ENCODE data around the gene MEGF10.
A peak's percentile ranks its signal among the peaks of the same experiment; 100 is the strongest.
"Not testable (repeated sequence)": the region's sequence is repeated elsewhere in the genome, so short reads cannot be mapped to it uniquely, and the experiment has no call there.

The MEGF10 gene

GRCh38 chr5:127307868-127308267 is 17.3 kb downstream of the MEGF10 start:
- no peak for TF ChIP-seq CTCF (IDR thresholded peaks at IDR 0.05; ENCODE audit: borderline replicate concordance, insufficient read depth, low read depth, low read length)
- no peak overlapping the region for H3K4me3 ChIP-seq (ENCODE audit: low read depth, low read length)

DNA sequence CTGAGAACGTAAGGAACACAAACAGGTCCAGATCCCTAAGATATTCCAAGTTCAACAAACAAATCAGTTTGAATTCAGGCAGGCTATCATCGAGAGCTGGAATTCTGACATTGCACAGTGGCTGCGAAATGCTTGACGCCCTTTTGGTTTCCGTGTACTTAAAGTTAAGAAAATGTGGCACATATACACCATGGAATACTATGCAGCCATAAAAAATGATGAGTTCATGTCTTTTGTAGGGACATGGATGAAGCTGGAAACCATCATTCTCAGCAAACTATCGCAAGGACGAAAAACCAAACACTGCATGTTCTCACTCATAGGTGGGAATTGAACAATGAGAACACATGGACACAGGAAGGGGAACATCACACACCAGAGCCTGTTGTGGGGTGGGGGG is 17.7 kb downstream of the MEGF10 start:
- H3K4me3 ChIP-seq (ENCODE audit: low read depth, low read length), result not testable (repeated sequence)

DNA sequence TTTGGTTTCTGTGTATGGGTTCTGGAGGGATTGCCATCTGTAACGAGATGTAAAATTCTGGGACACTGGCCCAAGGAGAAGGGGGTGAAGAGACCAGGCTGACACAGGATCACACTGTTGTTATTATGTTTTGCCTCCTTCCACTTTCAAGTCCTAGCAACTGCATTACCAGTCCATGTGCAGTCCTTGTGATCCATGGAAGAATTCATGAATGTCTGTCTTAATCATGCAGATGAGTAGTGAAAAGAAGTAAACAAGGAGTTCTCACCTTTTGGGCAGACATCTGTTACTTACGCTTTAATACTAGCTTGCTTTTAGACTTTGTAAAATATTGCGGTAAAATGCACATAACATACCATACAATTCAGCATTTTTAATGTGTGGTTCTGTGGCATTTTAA is 18.3 kb downstream of the MEGF10 start:
- TF ChIP-seq CTCF (IDR thresholded peaks at IDR 0.05; ENCODE audit: borderline replicate concordance, insufficient read depth, low read depth, low read length), result no peak
- H3K4me3 ChIP-seq (ENCODE audit: low read depth, low read length), result no peak overlapping the region

- TF ChIP-seq CTCF (IDR thresholded peaks at IDR 0.05; ENCODE audit: borderline replicate concordance, insufficient read depth, low read depth, low read length), result no peak
- H3K4me3 ChIP-seq (ENCODE audit: low read depth, low read length), result no peak overlapping the region
These were observed 20.8 kb downstream of the MEGF10 start for GRCh38 chr5:127311349-127311748.

DNA sequence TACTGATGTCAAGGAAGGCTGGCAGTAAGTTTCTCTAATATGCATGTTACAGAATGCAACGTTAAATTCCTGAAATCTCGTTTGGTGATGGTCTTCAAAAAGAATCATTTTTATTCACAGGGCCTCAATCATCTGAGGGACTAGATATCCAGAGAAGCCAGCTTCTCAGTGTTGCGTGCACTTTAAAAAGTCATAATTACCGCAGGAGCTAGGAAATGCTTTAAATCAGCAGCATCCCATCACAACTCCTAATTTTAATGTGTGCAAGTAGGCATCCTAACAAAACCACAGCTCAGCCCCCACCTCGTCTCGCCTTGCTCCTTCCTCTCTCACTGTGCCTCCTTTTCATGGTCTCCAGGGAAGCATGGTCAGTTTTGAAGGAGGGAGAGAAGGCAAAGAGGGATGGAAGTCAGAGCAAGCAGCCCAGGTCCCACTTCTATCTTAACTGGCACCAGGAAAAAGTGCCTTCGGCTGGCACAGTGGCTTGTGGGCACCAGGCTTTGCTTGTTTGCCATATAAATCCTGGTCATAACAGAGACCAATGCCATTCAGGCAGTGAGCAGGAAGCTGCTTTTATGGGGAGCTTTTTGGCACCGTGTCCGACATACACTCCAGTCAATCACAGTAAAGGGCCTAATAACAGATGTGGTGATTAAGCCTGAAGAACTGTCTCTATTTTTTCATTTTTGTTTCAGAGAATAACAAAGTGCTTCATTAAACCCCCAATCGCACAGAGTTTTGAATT is 21.4 kb downstream of the MEGF10 start:
- H3K4me3 ChIP-seq (ENCODE audit: low read depth, low read length), result no peak overlapping the region
- no peak for TF ChIP-seq CTCF (IDR thresholded peaks at IDR 0.05; ENCODE audit: borderline replicate concordance, insufficient read depth, low read depth, low read length)

DNA sequence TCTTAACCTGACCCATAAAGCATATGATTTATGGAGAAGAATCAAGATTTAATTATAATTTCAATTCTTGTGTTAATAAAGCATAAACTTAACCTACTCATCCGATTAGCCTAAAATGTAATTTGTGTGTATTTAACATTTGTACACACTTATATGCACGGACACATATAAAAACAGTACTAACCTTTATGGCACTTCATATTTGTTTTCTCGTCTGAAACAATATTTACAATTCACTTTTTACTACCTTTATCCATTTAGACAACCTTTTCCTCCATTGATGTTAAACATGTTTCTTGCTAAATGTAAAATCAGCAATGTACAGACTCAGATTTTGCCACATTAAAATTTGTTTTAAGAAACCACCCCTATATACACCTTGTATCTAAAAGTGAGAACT is 22.8 kb downstream of the MEGF10 start:
- H3K4me3 ChIP-seq (ENCODE audit: low read depth, low read length), result no peak overlapping the region
- TF ChIP-seq CTCF (IDR thresholded peaks at IDR 0.05; ENCODE audit: borderline replicate concordance, insufficient read depth, low read depth, low read length), result no peak

- peak; percentile 82 for TF ChIP-seq CTCF (IDR thresholded peaks at IDR 0.05; ENCODE audit: borderline replicate concordance, insufficient read depth, low read depth, low read length)
- no peak overlapping the region for H3K4me3 ChIP-seq (ENCODE audit: low read depth, low read length)
These were observed 23.4 kb downstream of the MEGF10 start for GRCh38 chr5:127313847-127314473.

Measured in GM12875 (cell line).